ENCODE results near the gene LYST. TPM values are rescaled to one million over a fixed set of nuclear protein-coding genes. Genes with fewer than 3 reads are reported as not detected.

The LYST gene
- polyA plus RNA-seq, 1 donor (not counting 4 experiments of a cell fraction or from before 2014, with no cell fraction given), result 24.7 TPM

DNA sequence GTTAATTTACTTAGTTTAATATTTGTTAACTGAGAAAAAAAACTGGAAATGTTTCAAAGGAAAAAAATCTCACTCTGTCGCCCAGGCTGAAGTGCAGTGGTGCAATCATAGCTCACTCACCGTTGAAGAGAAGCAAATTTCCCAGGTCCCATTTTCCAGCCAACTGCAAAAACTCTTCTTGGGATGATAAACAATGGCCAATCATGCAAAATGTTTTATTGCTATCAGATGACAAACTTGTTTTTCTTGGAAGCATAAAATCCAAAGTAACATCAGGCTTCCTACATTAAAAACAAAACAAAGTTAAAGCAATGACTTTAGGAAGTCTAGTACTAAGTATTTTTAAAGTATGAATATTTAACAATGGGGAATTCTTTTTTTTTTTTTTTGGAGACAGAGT, 84.9 kb downstream of the LYST start:
- no peaks in the 10 kb centered on the region for H3K27me3 ChIP-seq (ENCODE audit: control insufficient read depth, extremely low read depth, insufficient read depth, low read length)
- no peak overlapping the region for H3K9ac ChIP-seq (ENCODE audit: control insufficient read depth, extremely low read depth, insufficient read depth, low read length)
- no peak for DNase-seq (ENCODE audit: low read depth, low spot score)
- H3K79me2 ChIP-seq (ENCODE audit: control insufficient read depth, insufficient read depth, low read length), result no peaks in the 10 kb centered on the region
- no peak overlapping the region for H3K27ac ChIP-seq (ENCODE audit: control insufficient read depth, insufficient read depth, low read length)
- H3K4me2 ChIP-seq (ENCODE audit: control insufficient read depth, extremely low read depth, insufficient read depth, low read depth, low read length), result no peak overlapping the region
- TF ChIP-seq, protein P1, sequence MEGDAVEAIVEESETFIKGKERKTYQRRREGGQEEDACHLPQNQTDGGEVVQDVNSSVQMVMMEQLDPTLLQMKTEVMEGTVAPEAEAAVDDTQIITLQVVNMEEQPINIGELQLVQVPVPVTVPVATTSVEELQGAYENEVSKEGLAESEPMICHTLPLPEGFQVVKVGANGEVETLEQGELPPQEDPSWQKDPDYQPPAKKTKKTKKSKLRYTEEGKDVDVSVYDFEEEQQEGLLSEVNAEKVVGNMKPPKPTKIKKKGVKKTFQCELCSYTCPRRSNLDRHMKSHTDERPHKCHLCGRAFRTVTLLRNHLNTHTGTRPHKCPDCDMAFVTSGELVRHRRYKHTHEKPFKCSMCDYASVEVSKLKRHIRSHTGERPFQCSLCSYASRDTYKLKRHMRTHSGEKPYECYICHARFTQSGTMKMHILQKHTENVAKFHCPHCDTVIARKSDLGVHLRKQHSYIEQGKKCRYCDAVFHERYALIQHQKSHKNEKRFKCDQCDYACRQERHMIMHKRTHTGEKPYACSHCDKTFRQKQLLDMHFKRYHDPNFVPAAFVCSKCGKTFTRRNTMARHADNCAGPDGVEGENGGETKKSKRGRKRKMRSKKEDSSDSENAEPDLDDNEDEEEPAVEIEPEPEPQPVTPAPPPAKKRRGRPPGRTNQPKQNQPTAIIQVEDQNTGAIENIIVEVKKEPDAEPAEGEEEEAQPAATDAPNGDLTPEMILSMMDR (optimal IDR thresholded peaks at IDR 0.05 in 1 of 3, IDR thresholded peaks at IDR 0.05 in 1 of 3, conservative IDR thresholded peaks at IDR 0.05 in 1 of 3; ENCODE audit: extremely low read depth in 1 of 3, insufficient read depth in 2 of 3, low read length in 3 of 3), result no peak
- no peak for TF ChIP-seq EZH2 (IDR thresholded peaks at IDR 0.05; ENCODE audit: low read length)
- H3K36me3 ChIP-seq (ENCODE audit: control insufficient read depth in 2 of 2, extremely low read depth in 1 of 2, insufficient read depth in 2 of 2, low read length in 2 of 2), result peaks cover 0 to 3% of the 10 kb centered on the region in 2 experiments
- no peak overlapping the region for H2AFZ ChIP-seq (ENCODE audit: control insufficient read depth, low read length)
- H3K9me3 ChIP-seq (ENCODE audit: control insufficient read depth, low read depth, low read length), result no peaks in the 10 kb centered on the region
- H3K9me1 ChIP-seq (ENCODE audit: control insufficient read depth, extremely low read depth, insufficient read depth, low read length), result no peaks in the 10 kb centered on the region
- no peak for FAIRE-seq
- H3K4me3 ChIP-seq (ENCODE audit: control insufficient read depth in 2 of 3, extremely low read depth in 1 of 3, insufficient read depth in 2 of 3, low read depth in 1 of 3, low read length in 3 of 3), result no peak overlapping the region
- dilution Hi-C loops (cut with MboI; ENCODE audit: extremely low pct_ligation_motif_present, low sequenced_read_pairs), result no loop called here
- peaks cover 3% of the 10 kb centered on the region for H3K4me1 ChIP-seq (ENCODE audit: control insufficient read depth, extremely low read depth, insufficient read depth, low read length)
- no peaks in the 10 kb centered on the region for H4K20me1 ChIP-seq (ENCODE audit: control insufficient read depth, extremely low read depth, insufficient read depth, low read length)

DNA sequence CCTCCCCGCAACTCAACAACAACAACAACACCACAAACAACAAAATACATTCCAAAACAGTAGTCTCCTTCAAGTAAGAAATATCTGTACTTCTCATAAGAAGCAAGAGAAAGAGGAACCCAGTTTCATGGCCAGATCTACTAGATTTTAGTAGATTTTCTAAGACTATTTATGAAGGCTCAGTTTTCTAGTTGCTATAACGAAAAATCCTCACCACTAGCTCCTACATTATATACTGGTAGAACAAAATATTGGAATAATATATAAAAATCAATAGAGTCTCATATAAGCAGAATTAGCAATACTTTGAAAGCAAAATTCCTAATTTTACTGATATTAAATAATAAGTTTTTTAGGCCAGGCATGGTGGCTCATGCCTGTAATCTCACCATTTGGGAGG, 86.9 kb downstream of the LYST start:
- Histone ChIP-seq H3K9ac (ENCODE audit: control insufficient read depth, extremely low read depth, insufficient read depth, low read length) (no peak overlapping the region), H2AFZ (ENCODE audit: control insufficient read depth, low read length) (no peak overlapping the region), H3K27me3 (ENCODE audit: control insufficient read depth, extremely low read depth, insufficient read depth, low read length) (no peaks in the 10 kb centered on the region), H3K4me2 (ENCODE audit: control insufficient read depth, extremely low read depth, insufficient read depth, low read depth, low read length) (no peak overlapping the region), H3K79me2 (ENCODE audit: control insufficient read depth, insufficient read depth, low read length) (no peaks in the 10 kb centered on the region), H3K9me3 (ENCODE audit: control insufficient read depth, low read depth, low read length) (no peaks in the 10 kb centered on the region), H3K27ac (ENCODE audit: control insufficient read depth, insufficient read depth, low read length) (no peak overlapping the region), H3K4me3 (ENCODE audit: control insufficient read depth in 2 of 3, extremely low read depth in 1 of 3, insufficient read depth in 2 of 3, low read depth in 1 of 3, low read length in 3 of 3) (no peak overlapping the region), H4K20me1 (ENCODE audit: control insufficient read depth, extremely low read depth, insufficient read depth, low read length) (no peaks in the 10 kb centered on the region), H3K4me1 (ENCODE audit: control insufficient read depth, extremely low read depth, insufficient read depth, low read length) (peaks cover 3% of the 10 kb centered on the region), H3K36me3 (ENCODE audit: control insufficient read depth in 2 of 2, extremely low read depth in 1 of 2, insufficient read depth in 2 of 2, low read length in 2 of 2) (peaks cover 0 to 5% of the 10 kb centered on the region in 2 experiments), H3K9me1 (ENCODE audit: control insufficient read depth, extremely low read depth, insufficient read depth, low read length) (no peaks in the 10 kb centered on the region)
- dilution Hi-C loops (cut with MboI; ENCODE audit: extremely low pct_ligation_motif_present, low sequenced_read_pairs), result no loop called here
- TF ChIP-seq, protein P1 (optimal IDR thresholded peaks at IDR 0.05 in 1 of 3, IDR thresholded peaks at IDR 0.05 in 1 of 3, conservative IDR thresholded peaks at IDR 0.05 in 1 of 3; ENCODE audit: extremely low read depth in 1 of 3, insufficient read depth in 2 of 3, low read length in 3 of 3), result no peak
- no peak for TF ChIP-seq EZH2 (IDR thresholded peaks at IDR 0.05; ENCODE audit: low read length)
- DNase-seq (ENCODE audit: low read depth, low spot score), result no peak
- no peak for FAIRE-seq
